HEK293 (cell line): ENCODE measurements around the gene COPZ1.
A peak's percentile ranks its signal among the peaks of the same experiment; 100 is the strongest.

Experiments
- IKZF3 ChIP-seq: fragments of 450-650 bp; IDR thresholded peaks from 2 replicates; pipeline ENCODE4 v1.5.0; 2018; ENCODE audit warnings: missing biosample characterization, mild to moderate bottlenecking, missing genetic modification characterization, moderate library complexity
- KLF9 ChIP-seq: fragments of 450-650 bp; formaldehyde crosslinking; IDR thresholded peaks from 2 replicates; pipeline ENCODE4 v1.5.1; 2016; ENCODE audit warnings: missing biosample characterization, missing genetic modification characterization, low read depth
- PRDM10 ChIP-seq: fragments of 450-650 bp; formaldehyde crosslinking; IDR thresholded peaks from 2 replicates; pipeline ENCODE4 v1.5.1; 2016; ENCODE audit warnings: missing biosample characterization, missing genetic modification characterization
- SCRT2 ChIP-seq: fragments of 450-650 bp; formaldehyde crosslinking; IDR thresholded peaks from 2 replicates; pipeline ENCODE4 v1.5.1; 2016; ENCODE audit warnings: missing biosample characterization, missing genetic modification characterization
- SP2 ChIP-seq: fragments of 450-650 bp; formaldehyde crosslinking; IDR thresholded peaks from 2 replicates; pipeline ENCODE4 v1.5.1; 2016; ENCODE audit warnings: missing biosample characterization, missing genetic modification characterization
- SP7 ChIP-seq: fragments of 450-650 bp; formaldehyde crosslinking; IDR thresholded peaks from 2 replicates; pipeline ENCODE4 v1.5.1; 2016; ENCODE audit warnings: missing biosample characterization, missing genetic modification characterization
- TRIM28 ChIP-seq: IDR thresholded peaks from 2 replicates; pipeline ENCODE4 v1.6.1; 2011; ENCODE audit warnings: low read length, control low read depth, borderline replicate concordance
- WT1 ChIP-seq: fragments of 450-650 bp; formaldehyde crosslinking; IDR thresholded peaks from 2 replicates; pipeline ENCODE4 v1.5.1; 2016; ENCODE audit warnings: missing biosample characterization, missing genetic modification characterization
- YY2 ChIP-seq: fragments of 450-650 bp; formaldehyde crosslinking; IDR thresholded peaks from 2 replicates; pipeline ENCODE4 v1.5.1; 2016; ENCODE audit warnings: missing biosample characterization, missing genetic modification characterization
- ZBTB1 ChIP-seq: fragments of 450-650 bp; formaldehyde crosslinking; IDR thresholded peaks from 2 replicates; pipeline ENCODE4 v1.5.1; 2016; ENCODE audit warnings: missing biosample characterization, missing genetic modification characterization
- ZBTB10 ChIP-seq: fragments of 450-650 bp; formaldehyde crosslinking; IDR thresholded peaks from 2 replicates; pipeline ENCODE4 v1.5.1; 2016; ENCODE audit warnings: missing biosample characterization, missing genetic modification characterization
- ZFHX2 ChIP-seq: fragments of 450-650 bp; formaldehyde crosslinking; conservative IDR thresholded peaks from 2 replicates; pipeline ENCODE4 v1.5.1; 2016; ENCODE audit warnings: missing biosample characterization, missing genetic modification characterization
- ZFP3 ChIP-seq: fragments of 450-650 bp; formaldehyde crosslinking; IDR thresholded peaks from 2 replicates; pipeline ENCODE4 v1.5.1; 2016; ENCODE audit warnings: low read depth, missing biosample characterization, missing genetic modification characterization
- ZNF2 ChIP-seq: fragments of 450-650 bp; formaldehyde crosslinking; IDR thresholded peaks from 2 replicates; pipeline ENCODE4 v1.5.1; 2016; ENCODE audit warnings: missing biosample characterization, missing genetic modification characterization
- ZNF274 ChIP-seq, 2 experiments: fragments of 200-500 bp in 1 of 2; fragments of 450-650 bp in 1 of 2; sonication (Bioruptor generic) in 1 of 2; formaldehyde crosslinking in 1 of 2; IDR thresholded peaks; 2 replicates each; pipeline versions ENCODE4 v1.5.1 to v1.6.1; 2014 to 2016; ENCODE audit warnings: borderline replicate concordance in 1 of 2, inconsistent platforms in 1 of 2, low read length in 1 of 2, missing biosample characterization in 1 of 2, missing genetic modification characterization in 1 of 2
- ZNF350 ChIP-seq: fragments of 450-650 bp; formaldehyde crosslinking; IDR thresholded peaks from 2 replicates; pipeline ENCODE4 v1.5.0; 2017; ENCODE audit warnings: missing biosample characterization, mild to moderate bottlenecking, missing genetic modification characterization
- ZNF354C ChIP-seq: fragments of 450-650 bp; formaldehyde crosslinking; IDR thresholded peaks from 2 replicates; pipeline ENCODE4 v1.5.1; 2016; ENCODE audit warnings: missing biosample characterization, missing genetic modification characterization, low read depth, borderline replicate concordance
- ZNF394 ChIP-seq: fragments of 450-650 bp; formaldehyde crosslinking; IDR thresholded peaks from 2 replicates; pipeline ENCODE4 v1.5.1; 2016; ENCODE audit warnings: missing biosample characterization, missing genetic modification characterization, mild to moderate bottlenecking, moderate library complexity, borderline replicate concordance
- ZNF416 ChIP-seq: fragments of 450-650 bp; formaldehyde crosslinking; IDR thresholded peaks from 2 replicates; pipeline ENCODE4 v1.5.1; 2016; ENCODE audit warnings: missing biosample characterization, missing genetic modification characterization
- ZNF48 ChIP-seq: fragments of 450-650 bp; formaldehyde crosslinking; IDR thresholded peaks from 2 replicates; pipeline ENCODE4 v1.5.1; 2016; ENCODE audit warnings: missing biosample characterization, missing genetic modification characterization
- ZNF513 ChIP-seq: fragments of 450-650 bp; IDR thresholded peaks from 2 replicates; pipeline ENCODE4 v1.5.1; 2018; ENCODE audit warnings: missing biosample characterization, missing genetic modification characterization
- ZNF585B ChIP-seq: fragments of 450-650 bp; formaldehyde crosslinking; IDR thresholded peaks from 2 replicates; pipeline ENCODE4 v1.5.1; 2016; ENCODE audit warnings: missing biosample characterization, missing genetic modification characterization
- ZNF596 ChIP-seq: fragments of 450-650 bp; IDR thresholded peaks from 2 replicates; pipeline ENCODE4 v1.5.0; 2018; ENCODE audit warnings: missing biosample characterization, mild to moderate bottlenecking, missing genetic modification characterization, moderate library complexity
- ZNF777 ChIP-seq: fragments of 450-650 bp; formaldehyde crosslinking; IDR thresholded peaks from 2 replicates; pipeline ENCODE4 v1.5.1; 2017; ENCODE audit warnings: missing biosample characterization, missing genetic modification characterization, borderline replicate concordance
- TF ChIP-seq, protein P1 (sequence below): fragments of 450-650 bp; formaldehyde crosslinking; IDR thresholded peaks from 2 replicates; pipeline ENCODE4 v1.5.1; 2016; ENCODE audit warnings: missing biosample characterization, missing genetic modification characterization
- TF ChIP-seq, protein P2 (sequence below): fragments of 450-650 bp; formaldehyde crosslinking; IDR thresholded peaks from 2 replicates; pipeline ENCODE4 v1.5.1; 2016; ENCODE audit warnings: missing biosample characterization, missing genetic modification characterization

COPZ1 gene

DNA sequence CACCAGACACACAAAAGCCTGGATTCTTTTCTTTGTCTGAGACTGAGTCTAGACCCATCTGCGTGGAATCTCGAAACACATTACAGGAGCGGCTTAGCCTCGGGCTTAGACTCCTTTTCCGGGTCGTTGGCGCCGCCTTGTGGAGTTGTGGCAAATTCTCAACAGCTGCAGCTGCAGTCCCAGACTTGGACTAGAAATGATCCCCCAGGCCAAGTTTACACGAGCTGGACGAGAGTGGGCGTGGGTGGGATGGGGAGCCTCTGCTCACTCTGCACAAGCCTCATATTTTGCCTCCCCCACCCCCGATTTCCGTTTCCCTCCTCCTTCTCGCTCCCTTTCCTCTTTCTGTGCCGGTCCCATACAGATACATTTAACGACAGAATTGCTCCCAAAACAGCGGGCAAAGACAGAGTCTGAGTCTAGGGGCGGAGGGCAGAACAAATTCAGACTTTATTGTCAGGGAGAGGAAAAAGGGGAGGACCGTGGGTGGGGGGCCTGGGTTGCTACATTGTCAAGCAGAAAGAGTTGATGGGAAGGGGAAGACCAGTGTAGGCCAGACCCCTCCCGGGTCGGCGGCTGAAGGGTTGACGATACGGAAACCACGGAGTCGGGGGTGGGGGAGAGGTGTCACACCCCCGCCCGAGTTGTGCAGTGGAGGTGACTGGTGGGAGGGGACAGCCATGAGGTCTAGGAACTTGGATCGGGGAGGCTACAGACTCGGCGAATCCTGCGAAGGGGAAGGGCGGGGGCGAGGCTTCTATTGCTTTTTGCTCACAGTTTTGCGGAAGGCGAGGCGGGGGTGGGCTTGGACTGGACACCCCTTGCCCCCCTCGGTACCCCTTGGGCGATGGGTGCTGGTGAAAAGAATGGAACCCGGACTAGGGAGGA is 44.0 kb downstream of the COPZ1 start (continued):
- TF ChIP-seq ZFHX2 (tag by site-specific recombination) (peak; percentile 95), ZNF48 (tag by site-specific recombination) (no peak), WT1 (tag by site-specific recombination) (peak; percentile 49; the same call in 1 of the 2 replicates), ZNF513 (tag by site-specific recombination) (no peak), ZNF274 (IDR thresholded peaks at IDR 0.05; ENCODE audit: low read length) (no peak), ZNF274 (tag by site-specific recombination; IDR thresholded peaks at IDR 0.05; ENCODE audit: borderline replicate concordance) (no peak), ZNF416 (tag by site-specific recombination) (no peak), ZNF394 (tag by site-specific recombination) (no peak), ZBTB10 (peak; percentile 81), KLF9 (tag by site-specific recombination) (0 out of 2 replicates have a peak, but pooled peaks have one; percentile 40), ZNF354C (tag by site-specific recombination) (no peak), ZBTB1 (tag by site-specific recombination) (no peak), ZNF585B (tag by site-specific recombination) (no peak), YY2 (tag by site-specific recombination) (no peak), ZNF350 (tag by site-specific recombination) (no peak), SP7 (tag by site-specific recombination) (peak; percentile 48), ZNF596 (no peak), ZFP3 (no peak), SCRT2 (tag by site-specific recombination) (no peak), PRDM10 (tag by site-specific recombination) (peak; percentile 98), ZNF2 (tag by site-specific recombination) (no peak), SP2 (no peak; the same call in 1 of the 2 replicates), IKZF3 (tag by site-specific recombination) (no peak), TRIM28 (no peak), ZNF777 (tag by site-specific recombination) (no peak)
- TF ChIP-seq, protein P1, sequence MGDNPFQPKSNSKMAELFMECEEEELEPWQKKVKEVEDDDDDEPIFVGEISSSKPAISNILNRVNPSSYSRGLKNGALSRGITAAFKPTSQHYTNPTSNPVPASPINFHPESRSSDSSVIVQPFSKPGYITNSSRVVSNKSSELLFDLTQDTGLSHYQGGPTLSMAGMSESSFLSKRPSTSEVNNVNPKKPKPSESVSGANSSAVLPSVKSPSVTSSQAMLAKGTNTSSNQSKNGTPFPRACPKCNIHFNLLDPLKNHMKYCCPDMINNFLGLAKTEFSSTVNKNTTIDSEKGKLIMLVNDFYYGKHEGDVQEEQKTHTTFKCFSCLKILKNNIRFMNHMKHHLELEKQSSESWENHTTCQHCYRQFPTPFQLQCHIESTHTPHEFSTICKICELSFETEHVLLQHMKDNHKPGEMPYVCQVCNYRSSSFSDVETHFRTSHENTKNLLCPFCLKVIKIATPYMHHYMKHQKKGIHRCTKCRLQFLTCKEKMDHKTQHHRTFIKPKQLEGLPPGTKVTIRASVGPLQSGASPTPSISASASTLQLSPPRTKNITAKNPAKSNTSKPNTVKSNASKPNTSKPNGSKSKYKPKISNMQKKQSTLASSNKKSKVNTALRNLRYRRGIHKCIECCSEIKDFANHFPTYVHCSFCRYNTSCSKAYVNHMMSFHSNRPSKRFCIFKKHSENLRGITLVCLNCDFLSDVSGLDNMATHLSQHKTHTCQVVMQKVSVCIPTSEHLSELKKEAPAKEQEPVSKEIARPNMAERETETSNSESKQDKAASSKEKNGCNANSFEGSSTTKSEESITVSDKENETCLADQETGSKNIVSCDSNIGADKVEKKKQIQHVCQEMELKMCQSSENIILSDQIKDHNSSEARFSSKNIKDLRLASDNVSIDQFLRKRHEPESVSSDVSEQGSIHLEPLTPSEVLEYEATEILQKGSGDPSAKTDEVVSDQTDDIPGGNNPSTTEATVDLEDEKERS: no peak
- TF ChIP-seq, protein P2, sequence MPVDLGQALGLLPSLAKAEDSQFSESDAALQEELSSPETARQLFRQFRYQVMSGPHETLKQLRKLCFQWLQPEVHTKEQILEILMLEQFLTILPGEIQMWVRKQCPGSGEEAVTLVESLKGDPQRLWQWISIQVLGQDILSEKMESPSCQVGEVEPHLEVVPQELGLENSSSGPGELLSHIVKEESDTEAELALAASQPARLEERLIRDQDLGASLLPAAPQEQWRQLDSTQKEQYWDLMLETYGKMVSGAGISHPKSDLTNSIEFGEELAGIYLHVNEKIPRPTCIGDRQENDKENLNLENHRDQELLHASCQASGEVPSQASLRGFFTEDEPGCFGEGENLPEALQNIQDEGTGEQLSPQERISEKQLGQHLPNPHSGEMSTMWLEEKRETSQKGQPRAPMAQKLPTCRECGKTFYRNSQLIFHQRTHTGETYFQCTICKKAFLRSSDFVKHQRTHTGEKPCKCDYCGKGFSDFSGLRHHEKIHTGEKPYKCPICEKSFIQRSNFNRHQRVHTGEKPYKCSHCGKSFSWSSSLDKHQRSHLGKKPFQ (tag by site-specific recombination): no peak
